Measurements from ENCODE around the gene TMA7.

GRCh38 chr3:48397767-48398681 is 42.0 kb upstream of the TMA7 start:
- TF ChIP-seq CTCF (IDR thresholded peaks at IDR 0.05) (no peak), ZFX (IDR thresholded peaks at IDR 0.05; ENCODE audit: borderline replicate concordance) (no peak)
